Panc1 (cell line): ENCODE results near the gene SEC22B. TPM values are rescaled to one million over a fixed set of nuclear protein-coding genes. Genes with fewer than 3 reads are reported as not detected.
"Not testable (repeated sequence)": the region's sequence is repeated elsewhere in the genome, so short reads cannot be mapped to it uniquely, and the experiment has no call there.

Source experiments
- ATAC-seq: fragments of 200-7000 bp; cut with Tn5 transposase; 2 replicates; pipeline ENCODE4 v1.9.1; 2020; ENCODE audit warnings: mild to moderate bottlenecking, moderate library complexity
- BruUV-seq: library from RNA; stranded (reverse); fragments of 400-500 nt; replicated peaks from 2 replicates; lab custom pipeline; 2021; lab: Mats Ljungman, UMichigan
- CTCF ChIA-PET: fragments of 300-600 bp; sonication (Branson Sonifier 250); formaldehyde crosslinking; loops from one replicate; lab custom pipeline; 2022; ENCODE audit warnings: antibody characterized with exemption; lab: Charles Lee
- POLR2A ChIA-PET: fragments of 300-600 bp; sonication (Branson Sonifier 250); formaldehyde crosslinking; loops from one replicate; lab custom pipeline; 2022; ENCODE audit warnings: antibody characterized with exemption; lab: Charles Lee
- DNase-seq: peaks from one replicate; pipeline ENCODE4 v3.0.0-alpha.2; 2010; ENCODE audit warnings: low read depth, low spot score
- H3K27ac ChIP-seq: 2 replicates; pipeline ENCODE4 v1.5.1; 2011; ENCODE audit warnings: mild to moderate bottlenecking, low read length, inconsistent platforms
- H3K27me3 ChIP-seq: fragments of 200-500 bp; sonication (Bioruptor generic); 2 replicates; pipeline ENCODE4 v1.6.0; 2014; ENCODE audit warnings: low read length, inconsistent platforms; ENCODE audit not compliant: control insufficient read depth, insufficient read depth
- H3K36me3 ChIP-seq: fragments of 200-500 bp; sonication (Bioruptor generic); 2 replicates; pipeline ENCODE4 v1.5.1; 2014; ENCODE audit warnings: inconsistent platforms, mild to moderate bottlenecking, low read length, moderate library complexity; ENCODE audit not compliant: control insufficient read depth, insufficient read depth
- H3K4me1 ChIP-seq: 2 replicates; pipeline ENCODE4 v1.5.1; 2011; ENCODE audit warnings: inconsistent platforms, mild to moderate bottlenecking, low read length, moderate library complexity; ENCODE audit not compliant: control insufficient read depth, insufficient read depth
- H3K4me3 ChIP-seq, 2 experiments: 2 replicates each; pipeline ENCODE4 v1.5.1; 2011 to 2012; ENCODE audit warnings: low read depth in 2 of 2, low read length in 2 of 2, mild to moderate bottlenecking in 2 of 2, inconsistent platforms in 1 of 2, moderate library complexity in 1 of 2
- H3K9me3 ChIP-seq: fragments of 200-500 bp; sonication (Bioruptor generic); 2 replicates; pipeline ENCODE4 v1.5.1; 2014; ENCODE audit warnings: low read depth, mild to moderate bottlenecking, inconsistent platforms, low read length, moderate library complexity; ENCODE audit not compliant: control insufficient read depth, insufficient read depth
- CTCF ChIP-seq: fragments of 450-650 bp; IDR thresholded peaks from 2 replicates; pipeline ENCODE4 v1.5.1; 2017; ENCODE audit warnings: mild to moderate bottlenecking
- in situ Hi-C: cut with HindIII; loops from 2 replicates; pipeline ENCODE4 v1.10.0; 2016; ENCODE audit warnings: low sequenced_read_pairs, low pct_unique_long_range_greater_than_20kb
- intact Hi-C: fragments of 100-400 bp; cut with micrococcal nuclease; formaldehyde crosslinking; loops from one replicate; pipeline ENCODE4 v1.10.0; 2022; ENCODE audit not compliant: unreplicated experiment
- total RNA-seq: library from RNA; stranded (reverse); gene quantifications from one replicate; pipeline ENCODE4 v1.2.1, GENCODE V29; 2021; ENCODE audit not compliant: unreplicated experiment

Gene SEC22B
- total RNA-seq, 1 experiment from 2014 or later: 23.7 TPM

GRCh38 chr1:120178799-120179756 is 2.8 kb upstream of the SEC22B start:
- H3K27ac ChIP-seq: no peak overlapping the region
- TF ChIP-seq CTCF: no peak
- CTCF ChIA-PET: no interaction called here

GRCh38 chr1:120178058-120178457 is 1.7 kb upstream of the SEC22B start:
- BruUV-seq, in situ Hi-C loops, H3K9me3 ChIP-seq, CTCF ChIA-PET, intact Hi-C loops, H3K36me3 ChIP-seq, ATAC-seq, H3K27ac ChIP-seq, POLR2A ChIA-PET, DNase-seq, H3K4me3 ChIP-seq, H3K27me3 ChIP-seq, H3K4me1 ChIP-seq: not testable (repeated sequence)

More at GRCh38 chr1:120178799-120179756, 2.8 kb upstream of the SEC22B start:
- POLR2A ChIA-PET: interaction anchor here (0.7 kb wide), 1 partner anchor 262 kb away, joined by 6 read pairs; no protein-coding TSS in a partner anchor
- Histone ChIP-seq H3K36me3 (peaks cover 5% of the 10 kb centered on the region; the same call in 1 of the 2 replicates), H3K4me1 (peaks cover 8% of the 10 kb centered on the region), H3K27me3 (no peaks in the 10 kb centered on the region), H3K4me3 (no peak overlapping the region), H3K9me3 (no peaks in the 10 kb centered on the region)
- in situ Hi-C loops (no loop called here), intact Hi-C loops (no loop called here)
- BruUV-seq: no TSS peak
- ATAC-seq (no peak), DNase-seq (no peak)

GRCh38 chr1:120175688-120176087 is 632 bp downstream of the SEC22B start:
- TSS peak; percentile 89 for BruUV-seq
- DNase-seq: not testable (repeated sequence)

GRCh38 chr1:120164761-120165160 is 11.6 kb downstream of the SEC22B start:
- H3K4me1 ChIP-seq, DNase-seq, H3K9me3 ChIP-seq, CTCF ChIA-PET, H3K27me3 ChIP-seq, in situ Hi-C loops, ATAC-seq, POLR2A ChIA-PET, H3K36me3 ChIP-seq, H3K4me3 ChIP-seq, H3K27ac ChIP-seq, intact Hi-C loops, BruUV-seq: not testable (repeated sequence)

More at GRCh38 chr1:120175688-120176087, 632 bp downstream of the SEC22B start:
- CTCF ChIA-PET, H3K9me3 ChIP-seq, H3K36me3 ChIP-seq, ATAC-seq, H3K27me3 ChIP-seq, H3K4me1 ChIP-seq, intact Hi-C loops, in situ Hi-C loops, POLR2A ChIA-PET: not testable (repeated sequence)
- peak overlapping the region; percentile 76 to 100 for H3K4me3 ChIP-seq
- H3K27ac ChIP-seq: peak overlapping the region; percentile 99

- H3K4me3 ChIP-seq, H3K4me1 ChIP-seq, ATAC-seq, CTCF ChIA-PET, H3K9me3 ChIP-seq, H3K36me3 ChIP-seq, DNase-seq, H3K27ac ChIP-seq, POLR2A ChIA-PET, intact Hi-C loops, H3K27me3 ChIP-seq, in situ Hi-C loops, BruUV-seq: not testable (repeated sequence)
Measured at GRCh38 chr1:120162015-120162414, 14.3 kb downstream of the SEC22B start.

GRCh38 chr1:120158495-120158894 is 17.8 kb downstream of the SEC22B start:
- BruUV-seq, in situ Hi-C loops, ATAC-seq, H3K36me3 ChIP-seq, H3K4me1 ChIP-seq, H3K9me3 ChIP-seq, H3K27me3 ChIP-seq, CTCF ChIA-PET, H3K4me3 ChIP-seq, POLR2A ChIA-PET, intact Hi-C loops, H3K27ac ChIP-seq, DNase-seq: not testable (repeated sequence)
